GM18508 (cell line): ENCODE data around the gene OR4S1.
"Not testable (repeated sequence)": the region's sequence is repeated elsewhere in the genome, so short reads cannot be mapped to it uniquely, and the experiment has no call there.

Experiments used
- ATAC-seq: cut with Tn5 transposase; IDR thresholded peaks from one replicate; pipeline ENCODE4 v1.9.1; 2021; ENCODE audit warnings: moderate number of reproducible peaks; ENCODE audit not compliant: insufficient read depth, unreplicated experiment

OR4S1 gene

GRCh38 chr11:48305923-48306322, at the start of gene OR4S1:
Gene OR4S1, plus strand, starts transcription at chr11:48306223. Its CDS starts 0 bp downstream, at chr11:48306223.
- no peak for ATAC-seq

- ATAC-seq, result no peak
Measured at GRCh38 chr11:48261600-48261999, 44.4 kb upstream of the OR4S1 start.

GRCh38 chr11:48263423-48263911, 42.6 kb upstream of the OR4S1 start, which contains the start of gene OR4X1:
Gene OR4X1, plus strand, starts transcription at chr11:48263861. Its CDS starts 0 bp downstream, at chr11:48263861.
- no peak for ATAC-seq

DNA sequence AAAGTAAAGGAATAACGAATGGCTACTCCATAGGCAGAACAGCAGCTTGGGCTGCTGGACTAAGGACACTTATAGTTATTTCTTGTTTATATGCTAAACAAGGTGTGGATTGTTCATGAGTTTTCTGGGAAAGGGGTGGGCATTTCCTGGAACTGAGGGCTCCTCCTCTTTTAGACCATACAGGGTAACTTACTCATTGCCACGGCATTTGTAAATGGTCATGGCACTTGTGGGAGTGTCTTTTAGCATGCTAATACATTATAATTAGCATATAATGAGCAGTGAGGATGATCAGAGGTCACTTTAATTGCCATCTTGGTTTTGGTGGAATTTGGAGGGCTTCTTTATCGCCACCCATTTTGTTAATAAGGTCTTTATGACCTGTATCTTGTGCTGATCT, 35.4 kb upstream of the OR4S1 start:
- no peak for ATAC-seq

- ATAC-seq, result no peak
Measured at GRCh38 chr11:48272606-48273005, 33.4 kb upstream of the OR4S1 start.

- ATAC-seq, result no peak
Measured at GRCh38 chr11:48307760-48308386, 1.9 kb downstream of the OR4S1 start.

DNA sequence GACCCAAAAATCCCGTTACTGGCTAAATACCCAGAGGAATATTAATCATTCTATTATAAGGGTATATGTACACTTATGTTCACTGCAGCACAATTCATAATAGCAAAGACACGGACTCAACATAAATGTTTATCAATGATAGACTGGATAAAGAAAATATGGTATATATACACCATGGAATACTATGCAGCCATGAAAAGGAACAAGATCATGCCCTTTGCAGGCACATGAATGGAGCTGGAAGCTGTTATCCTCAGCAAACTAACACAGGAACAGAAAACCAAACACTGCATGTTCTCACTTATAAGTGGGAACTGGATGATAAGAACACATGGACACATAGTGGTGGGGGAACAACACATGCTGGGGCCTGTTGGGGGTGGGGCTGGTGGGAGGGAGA, 7.6 kb downstream of the OR4S1 start:
- not testable (repeated sequence) for ATAC-seq

DNA sequence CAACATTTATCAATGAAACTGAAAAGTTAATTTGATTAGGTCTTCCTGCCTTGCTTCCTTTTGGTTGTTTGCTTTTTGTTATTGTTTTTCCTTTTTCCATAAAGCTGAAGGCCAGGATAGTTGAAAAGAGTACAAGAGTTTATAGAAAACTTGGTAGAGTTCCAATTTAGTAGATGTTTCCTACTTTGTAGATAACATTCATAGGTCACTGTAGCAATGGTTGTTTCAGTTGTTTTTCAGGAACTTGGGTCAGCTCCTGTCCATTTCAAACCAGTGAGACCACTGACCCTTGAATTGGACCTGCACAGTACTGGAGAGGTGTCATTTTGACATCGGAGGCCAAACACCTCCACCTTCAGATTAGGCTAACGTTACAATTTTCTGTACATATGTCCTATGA, 13.8 kb downstream of the OR4S1 start:
- not testable (repeated sequence) for ATAC-seq

DNA sequence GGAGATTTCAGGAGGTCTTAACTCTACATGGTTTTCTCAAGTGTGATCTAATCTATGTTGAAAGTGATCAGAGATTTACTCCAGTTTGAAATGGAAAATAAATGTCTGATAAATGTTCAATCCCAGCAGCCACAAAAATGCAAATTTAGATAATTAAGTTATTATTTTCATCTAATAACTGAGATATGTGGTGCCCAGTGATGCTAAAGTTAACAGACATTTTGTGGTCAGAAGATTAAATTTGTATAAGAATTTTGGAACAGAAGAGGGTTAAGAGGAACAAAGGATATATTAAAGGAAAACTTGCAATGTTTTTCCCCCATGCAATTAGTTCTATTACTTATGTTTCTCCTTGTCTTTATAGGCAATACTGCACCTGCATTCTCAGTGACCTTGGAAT, 18.6 kb downstream of the OR4S1 start, which contains the start of gene OR4C3:
Gene OR4C3, plus strand, starts transcription at position 301 of the 400 bp plus-strand sequence. CDS start 102 bp downstream, outside the sequence.
- not testable (repeated sequence) for ATAC-seq

GRCh38 chr11:48341466-48341865, 35.4 kb downstream of the OR4S1 start:
- ATAC-seq, result no peak

GRCh38 chr11:48342505-48342904, 36.5 kb downstream of the OR4S1 start:
- not testable (repeated sequence) for ATAC-seq

- ATAC-seq, result not testable (repeated sequence)
Measured at GRCh38 chr11:48346286-48346685, 40.3 kb downstream of the OR4S1 start.

- ATAC-seq, result no peak
Measured at GRCh38 chr11:48354013-48354412, 48.0 kb downstream of the OR4S1 start.

GRCh38 chr11:48354677-48355076, 48.7 kb downstream of the OR4S1 start:
- no peak for ATAC-seq
